GM23248 (cell line): ENCODE measurements around the gene BMAL1.

Source experiments
- EZH2 ChIP-seq: fragments of 200-600 bp; sonication (generic); IDR thresholded peaks from 2 replicates; pipeline ENCODE4 v1.6.1; 2018; ENCODE audit warnings: antibody characterized with exemption, mild to moderate bottlenecking; ENCODE audit not compliant: insufficient read depth, poor library complexity, severe bottlenecking
- EZH2phosphoT487 ChIP-seq: fragments of 200-600 bp; sonication (generic); IDR thresholded peaks from 2 replicates; pipeline ENCODE4 v1.6.1; 2018; ENCODE audit warnings: antibody characterized with exemption, moderate library complexity, mild to moderate bottlenecking, low read depth; ENCODE audit not compliant: insufficient read depth

- TF ChIP-seq EZH2phosphoT487 (no peak), EZH2 (no peak)
Measured at GRCh38 chr11:13380731-13381130, 103.1 kb downstream of the BMAL1 start.
